HG03064 (cell line): ENCODE data around the gene NRIP3.
"Not testable (repeated sequence)": the region's sequence is repeated elsewhere in the genome, so short reads cannot be mapped to it uniquely, and the experiment has no call there.

Source experiments
- ATAC-seq: cut with Tn5 transposase; IDR thresholded peaks from one replicate; pipeline ENCODE4 v1.9.1; 2021; ENCODE audit warnings: low read depth; ENCODE audit not compliant: unreplicated experiment

The NRIP3 gene

GRCh38 chr11:9016916-9017642 lies 13.3 kb upstream of the NRIP3 start:
- no peak for ATAC-seq

- no peak for ATAC-seq
Measured at GRCh38 chr11:9015677-9016076, 11.9 kb upstream of the NRIP3 start.

- ATAC-seq = no peak
Measured at GRCh38 chr11:9014826-9015225, 11.0 kb upstream of the NRIP3 start.

- ATAC-seq = no peak
Measured at GRCh38 chr11:9013373-9013772, 9.6 kb upstream of the NRIP3 start.

GRCh38 chr11:9009538-9009937 lies 5.7 kb upstream of the NRIP3 start:
- not testable (repeated sequence) for ATAC-seq

DNA sequence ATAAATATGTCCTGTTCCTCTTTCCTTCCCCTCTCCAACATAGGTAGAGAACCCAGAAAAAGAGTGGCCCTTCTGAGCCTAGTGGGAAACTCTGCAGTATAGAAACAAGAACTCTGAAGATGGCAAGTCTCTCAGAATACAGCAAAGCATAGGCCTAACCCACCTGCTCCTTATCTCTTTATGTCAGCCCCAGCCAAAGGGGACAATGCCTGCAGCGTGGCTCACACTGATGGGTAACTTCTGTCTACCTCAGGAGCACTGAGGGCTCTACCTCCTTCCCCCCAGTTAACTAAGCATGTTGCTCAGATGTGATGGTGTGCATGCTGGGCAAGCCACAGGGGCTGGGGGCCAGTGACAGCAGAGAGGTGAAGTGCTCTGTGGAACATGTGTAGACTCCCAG lies 4.9 kb upstream of the NRIP3 start:
- ATAC-seq = no peak

- ATAC-seq = no peak
Measured at GRCh38 chr11:9008011-9008550, 4.3 kb upstream of the NRIP3 start.

DNA sequence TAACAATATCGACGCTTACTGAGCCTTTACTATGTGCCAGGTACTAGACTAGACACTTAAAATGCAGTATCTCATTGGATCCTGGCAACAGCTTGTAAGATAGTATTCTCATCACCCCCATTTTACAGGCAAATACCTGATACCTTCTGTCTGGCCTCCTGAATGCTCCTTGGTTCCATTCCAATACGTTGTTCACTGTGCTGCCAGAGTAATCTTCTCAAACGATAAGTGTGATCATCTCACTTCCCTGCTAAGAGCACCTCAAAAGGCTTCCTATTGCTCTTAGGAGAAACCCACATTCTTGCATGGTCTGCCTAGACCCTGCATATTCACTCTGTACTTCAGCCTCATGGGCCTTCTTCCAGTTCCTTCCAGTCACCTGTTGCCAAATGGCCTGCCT lies 1.3 kb upstream of the NRIP3 start:
- no peak for ATAC-seq

DNA sequence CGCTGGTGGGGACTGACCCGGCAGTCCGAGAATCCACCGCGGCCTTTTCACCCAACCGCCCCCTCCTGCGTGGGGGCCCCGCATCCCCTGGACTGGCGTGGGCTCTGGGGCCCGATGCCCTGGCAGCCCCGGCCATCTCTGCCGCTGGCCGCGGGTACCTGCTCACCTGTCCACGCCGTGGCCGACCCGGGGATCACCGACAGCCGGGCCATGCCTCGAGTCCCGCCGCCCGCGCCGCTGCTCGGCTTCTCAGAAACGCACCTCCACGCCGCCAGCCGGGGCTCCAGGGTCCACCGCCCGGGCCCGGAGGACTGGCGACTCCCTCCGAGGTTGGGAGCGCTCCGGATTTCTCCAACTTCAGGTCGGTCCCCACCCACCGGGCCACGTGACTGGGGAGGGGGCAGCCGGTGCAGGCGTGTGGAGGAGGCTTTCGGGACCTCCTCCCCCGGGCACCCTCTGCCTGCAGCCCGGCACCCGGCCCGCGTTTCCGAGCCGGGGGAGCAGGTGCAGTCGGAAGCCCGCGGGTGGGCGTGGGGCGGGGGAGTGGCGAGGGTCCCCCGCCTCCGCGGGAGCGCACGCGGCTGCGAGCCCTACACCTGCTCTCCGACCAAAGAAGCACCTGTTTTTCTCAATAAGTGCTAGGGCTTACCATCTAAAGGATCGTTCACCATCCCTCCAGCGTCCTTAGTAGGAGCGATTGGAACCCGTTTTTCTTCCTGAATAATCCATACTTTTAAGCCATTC lies 554 bp upstream of the NRIP3 start:
- ATAC-seq = no peak

GRCh38 chr11:9002920-9003572 lies 755 bp downstream of the NRIP3 start:
- no peak for ATAC-seq

DNA sequence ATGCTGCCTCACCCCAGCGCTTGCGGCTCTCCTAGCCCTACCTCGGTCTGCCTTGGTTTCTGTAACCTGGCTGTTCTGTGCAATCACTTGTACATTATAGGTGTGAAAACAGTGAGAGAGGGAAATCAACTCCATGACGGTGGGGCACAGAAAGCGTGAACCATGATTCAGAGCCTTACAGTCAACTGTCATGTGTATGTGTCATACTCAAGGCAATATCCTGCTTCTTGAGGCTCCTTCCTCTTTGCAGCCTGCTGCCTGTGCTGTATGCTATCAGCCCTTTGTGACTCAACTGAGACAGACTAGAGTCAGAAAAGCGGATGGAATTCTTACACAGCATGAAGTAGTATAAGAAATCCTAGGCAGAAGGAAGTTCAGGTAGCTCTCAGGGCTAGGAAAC lies 2.1 kb downstream of the NRIP3 start:
- ATAC-seq = no peak

DNA sequence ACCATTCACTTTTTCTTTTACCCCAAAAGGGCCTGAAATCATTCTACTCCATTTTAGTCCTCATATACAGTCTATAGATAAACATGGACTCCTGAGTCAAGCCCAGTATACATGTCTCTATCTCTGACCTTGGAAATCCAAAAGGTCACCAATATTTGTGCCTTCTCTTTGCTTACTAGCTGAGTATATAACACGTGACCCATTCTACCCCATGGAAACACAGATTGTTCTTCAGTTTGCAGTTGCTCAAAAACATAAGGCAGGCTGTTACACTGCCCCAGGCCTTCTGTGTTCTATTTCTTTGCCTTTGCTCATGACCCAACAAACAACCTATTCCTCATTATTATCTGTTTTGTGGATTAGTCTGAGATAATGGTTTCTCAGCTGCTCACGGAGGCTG lies 5.8 kb downstream of the NRIP3 start:
- ATAC-seq = no peak

DNA sequence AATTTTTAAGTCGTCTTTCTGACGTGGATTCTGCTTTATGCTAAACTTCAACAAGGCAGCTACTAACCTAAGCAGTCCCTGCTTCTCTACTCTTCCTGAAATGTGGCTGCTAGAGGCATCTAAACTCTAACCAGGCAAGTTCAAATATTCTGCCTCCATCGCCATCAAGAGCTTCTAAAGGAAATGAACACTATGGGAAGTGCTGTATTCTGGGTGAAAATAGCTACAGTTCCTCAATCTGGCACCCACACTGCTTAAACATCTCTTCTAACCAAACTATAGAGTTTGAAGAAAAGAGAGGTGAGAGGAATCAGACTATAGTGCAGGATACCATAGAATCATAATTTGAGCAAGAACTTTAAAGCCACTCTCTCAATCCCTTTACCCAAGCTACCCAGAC lies 6.3 kb downstream of the NRIP3 start:
- no peak for ATAC-seq

GRCh38 chr11:8989453-8989852 lies 14.3 kb downstream of the NRIP3 start:
- ATAC-seq = no peak

GRCh38 chr11:8988329-8989234 lies 15.2 kb downstream of the NRIP3 start:
- no peak for ATAC-seq

- no peak for ATAC-seq
Measured at GRCh38 chr11:8987446-8987845, 16.4 kb downstream of the NRIP3 start.

GRCh38 chr11:8986772-8987171 lies 17.0 kb downstream of the NRIP3 start:
- not testable (repeated sequence) for ATAC-seq

GRCh38 chr11:8985462-8985861 lies 18.3 kb downstream of the NRIP3 start:
- no peak for ATAC-seq

DNA sequence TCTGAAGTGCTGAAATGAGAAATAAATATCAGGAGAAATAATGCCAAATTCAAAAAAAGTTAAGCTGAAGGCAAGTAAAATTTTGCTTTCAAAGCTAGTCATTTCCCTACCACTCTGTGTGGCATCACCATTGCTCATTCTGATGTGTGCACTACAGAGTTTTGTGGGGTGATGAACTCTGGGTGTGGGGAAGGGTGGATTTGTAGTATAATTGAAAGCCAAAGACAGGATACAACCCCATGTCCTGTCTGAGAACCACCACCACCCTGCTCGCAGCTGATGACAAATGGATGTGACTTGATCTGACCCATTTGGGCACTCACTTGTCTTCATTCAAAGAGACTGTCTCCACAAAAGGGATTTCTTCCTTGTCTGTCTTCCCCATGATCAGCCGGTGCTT lies 20.2 kb downstream of the NRIP3 start:
- ATAC-seq = no peak

DNA sequence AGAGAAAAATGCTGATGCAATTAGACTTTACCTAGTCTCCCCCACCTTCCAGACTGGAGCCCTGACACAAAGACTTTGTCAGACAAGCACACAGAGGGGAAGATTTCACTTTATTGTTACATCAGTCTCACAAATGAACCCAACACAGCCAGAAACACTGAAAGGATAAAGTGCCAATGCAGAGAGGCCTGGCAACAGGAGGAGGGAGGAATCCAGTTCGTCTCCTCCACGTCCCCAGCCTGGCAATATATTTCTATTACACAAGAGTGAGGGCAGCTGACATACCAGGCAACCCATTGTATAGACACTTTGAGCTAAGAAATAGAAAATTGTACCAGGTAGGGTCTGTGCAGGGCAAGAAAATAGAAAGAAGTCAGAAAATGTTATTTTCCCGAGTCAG lies 23.3 kb downstream of the NRIP3 start:
- ATAC-seq = no peak
